HG02973 (cell line): Measurements from ENCODE around the gene SAAL1.
A peak's percentile ranks its signal among the peaks of the same experiment; 100 is the strongest.
"Not testable (repeated sequence)": the region's sequence is repeated elsewhere in the genome, so short reads cannot be mapped to it uniquely, and the experiment has no call there.

Source experiments
- ATAC-seq: cut with Tn5 transposase; IDR thresholded peaks from one replicate; pipeline ENCODE4 v1.9.1; 2021; ENCODE audit warnings: moderate library complexity; ENCODE audit not compliant: unreplicated experiment

SAAL1 gene

DNA sequence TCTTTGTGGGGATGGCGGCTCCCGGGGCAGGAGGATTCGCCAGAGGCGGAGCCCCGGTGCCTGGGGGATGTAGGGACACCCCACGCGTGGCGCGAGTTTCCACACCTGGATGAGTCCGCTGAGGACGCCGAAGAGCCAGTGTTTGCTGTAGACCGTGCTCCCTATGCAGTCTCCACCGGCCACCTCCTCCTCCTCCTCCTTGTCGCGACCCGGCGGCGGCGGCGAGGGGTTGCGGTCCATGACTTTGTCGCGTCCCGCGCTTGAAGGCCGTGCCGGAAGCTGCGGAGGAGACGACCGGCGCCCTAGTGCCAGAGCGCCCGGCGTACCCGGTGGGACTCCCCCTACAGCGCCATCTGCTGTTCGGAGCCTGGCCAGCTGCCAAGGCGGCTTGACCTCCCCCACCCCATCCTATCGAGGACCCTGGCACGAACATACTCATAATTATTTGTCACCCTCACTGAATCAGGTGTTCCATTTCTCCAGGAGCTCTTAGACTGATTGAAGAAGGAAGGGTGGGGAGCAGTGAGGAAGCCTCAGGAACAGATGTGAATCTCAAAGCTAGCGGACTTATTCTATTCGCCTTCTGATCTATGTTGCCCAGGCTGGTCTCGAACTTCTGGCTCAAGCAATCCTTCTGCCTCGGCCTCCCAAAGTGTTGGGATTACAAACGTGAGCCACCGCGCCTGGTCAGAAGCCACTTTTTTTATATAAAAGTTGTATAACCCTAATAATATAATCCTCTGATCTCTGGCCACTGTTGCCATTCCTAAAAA, at the start of gene SAAL1:
Gene SAAL1 (minus strand): TSS at position 281 of the 773 bp plus-strand sequence. CDS start 41 bp downstream, at position 240.
- peak; percentile 94 for ATAC-seq

DNA sequence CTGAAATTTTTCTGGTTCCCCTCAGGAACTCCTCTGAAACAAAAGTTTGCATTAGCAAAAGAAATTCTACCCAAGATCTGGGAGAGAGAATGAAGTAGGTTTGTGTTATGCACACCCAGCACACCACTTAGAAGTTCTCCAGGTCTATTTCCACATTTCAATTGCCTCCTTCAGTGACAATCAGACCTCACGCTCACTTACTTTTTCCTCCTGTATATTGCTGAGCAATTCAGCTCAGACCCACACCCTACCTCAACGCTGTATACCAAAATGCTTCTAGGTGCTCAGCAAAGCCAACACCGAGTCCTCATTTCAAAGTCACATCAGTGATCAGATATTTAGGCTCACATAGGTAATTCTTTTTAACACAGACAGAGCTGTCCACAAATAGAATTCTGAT, 45.7 kb upstream of the SAAL1 start:
- ATAC-seq, result no peak

DNA sequence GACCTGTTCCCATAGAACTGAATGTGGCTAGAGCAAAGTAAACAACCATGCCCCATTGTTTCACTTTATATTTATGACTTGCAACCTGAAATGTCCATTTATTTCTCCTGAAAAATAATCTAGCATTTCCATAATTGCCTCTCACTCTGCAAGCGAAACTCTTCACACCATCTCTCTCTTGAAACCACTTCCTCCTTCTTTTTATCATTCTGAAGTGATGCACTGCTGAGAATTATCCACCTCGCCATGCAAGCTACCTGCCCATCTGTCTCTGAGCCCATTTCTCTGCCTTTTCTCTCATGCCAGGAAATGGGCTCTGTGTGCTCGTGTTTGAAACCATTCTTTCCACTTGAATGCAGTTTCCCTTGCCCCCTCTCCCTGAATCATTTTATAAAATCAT, 40.0 kb upstream of the SAAL1 start:
- no peak for ATAC-seq

DNA sequence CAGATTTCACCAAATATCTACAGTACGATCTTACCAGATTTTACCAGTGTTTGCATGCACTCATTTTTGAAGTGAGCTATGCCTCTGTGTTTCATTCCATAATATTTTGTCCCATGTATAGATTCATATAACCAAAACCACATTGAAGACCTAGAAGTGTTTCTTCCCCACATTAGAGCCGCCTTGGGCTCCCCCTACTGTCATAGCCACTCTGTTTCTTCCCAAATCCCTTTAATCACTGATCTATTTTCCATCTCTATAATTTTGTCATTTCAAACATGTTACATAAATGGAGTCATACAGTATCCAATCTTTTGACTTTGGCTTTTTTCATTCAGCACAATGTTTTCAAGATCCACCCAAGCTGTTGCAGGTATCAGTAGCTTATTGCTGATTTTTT, 39.1 kb upstream of the SAAL1 start:
- ATAC-seq, result no peak

GRCh38 chr11:18144243-18144642, 38.4 kb upstream of the SAAL1 start:
- no peak for ATAC-seq

DNA sequence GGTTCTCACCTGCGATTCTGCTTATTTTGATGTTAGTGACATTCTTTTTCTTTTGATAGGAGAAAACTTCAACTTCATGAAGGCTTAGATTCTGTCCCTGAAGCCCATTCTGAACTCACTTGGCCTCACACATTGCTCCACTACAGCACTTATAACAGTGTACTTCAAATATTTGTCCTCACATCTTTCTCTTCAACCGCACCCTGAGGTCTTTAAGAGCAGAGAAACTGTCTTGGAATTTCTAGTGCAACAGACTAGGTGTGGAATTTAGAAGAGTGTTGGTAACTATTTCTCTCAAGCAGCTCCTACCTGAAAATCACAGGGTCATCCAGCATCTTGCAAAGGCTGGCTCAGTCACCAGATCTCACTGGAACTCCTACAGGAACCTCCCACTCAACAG, 34.3 kb upstream of the SAAL1 start:
- no peak for ATAC-seq

DNA sequence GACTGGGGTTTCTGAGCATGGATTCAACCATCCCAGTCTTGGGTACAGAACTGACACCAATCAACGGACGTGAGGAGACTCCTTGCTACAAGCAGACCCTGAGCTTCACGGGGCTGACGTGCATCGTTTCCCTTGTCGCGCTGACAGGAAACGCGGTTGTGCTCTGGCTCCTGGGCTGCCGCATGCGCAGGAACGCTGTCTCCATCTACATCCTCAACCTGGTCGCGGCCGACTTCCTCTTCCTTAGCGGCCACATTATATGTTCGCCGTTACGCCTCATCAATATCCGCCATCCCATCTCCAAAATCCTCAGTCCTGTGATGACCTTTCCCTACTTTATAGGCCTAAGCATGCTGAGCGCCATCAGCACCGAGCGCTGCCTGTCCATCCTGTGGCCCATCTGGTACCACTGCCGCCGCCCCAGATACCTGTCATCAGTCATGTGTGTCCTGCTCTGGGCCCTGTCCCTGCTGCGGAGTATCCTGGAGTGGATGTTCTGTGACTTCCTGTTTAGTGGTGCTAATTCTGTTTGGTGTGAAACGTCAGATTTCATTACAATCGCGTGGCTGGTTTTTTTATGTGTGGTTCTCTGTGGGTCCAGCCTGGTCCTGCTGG, 31.4 kb upstream of the SAAL1 start:
- ATAC-seq, result no peak

GRCh38 chr11:18135308-18135707, 29.4 kb upstream of the SAAL1 start:
- no peak for ATAC-seq

DNA sequence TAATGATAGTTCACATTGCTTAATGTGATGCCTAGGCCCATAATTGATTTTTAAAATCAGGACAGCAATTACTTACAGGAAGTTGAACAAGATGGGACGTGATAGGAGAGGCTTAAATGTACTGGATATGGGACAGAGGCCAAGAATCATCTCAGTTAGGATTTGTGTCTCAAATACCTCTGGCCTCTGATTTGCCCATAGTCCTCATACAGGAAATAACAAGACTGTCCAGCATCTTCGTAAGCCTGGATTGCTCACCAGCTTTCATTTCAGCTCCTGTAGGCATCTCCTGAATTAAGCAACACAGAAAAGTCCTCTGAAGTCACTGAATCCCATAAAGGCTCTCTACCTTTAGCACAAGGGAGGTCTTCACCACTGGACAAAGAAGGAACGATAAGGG, 26.5 kb upstream of the SAAL1 start, which contains the start of gene MRGPRX3:
Gene MRGPRX3 (plus strand): TSS at position 231 of the 400 bp plus-strand sequence. CDS start 4,632 bp downstream, outside the sequence.
- ATAC-seq, result no peak

- not testable (repeated sequence) for ATAC-seq
These were observed 25.2 kb upstream of the SAAL1 start for GRCh38 chr11:18131115-18131514.

DNA sequence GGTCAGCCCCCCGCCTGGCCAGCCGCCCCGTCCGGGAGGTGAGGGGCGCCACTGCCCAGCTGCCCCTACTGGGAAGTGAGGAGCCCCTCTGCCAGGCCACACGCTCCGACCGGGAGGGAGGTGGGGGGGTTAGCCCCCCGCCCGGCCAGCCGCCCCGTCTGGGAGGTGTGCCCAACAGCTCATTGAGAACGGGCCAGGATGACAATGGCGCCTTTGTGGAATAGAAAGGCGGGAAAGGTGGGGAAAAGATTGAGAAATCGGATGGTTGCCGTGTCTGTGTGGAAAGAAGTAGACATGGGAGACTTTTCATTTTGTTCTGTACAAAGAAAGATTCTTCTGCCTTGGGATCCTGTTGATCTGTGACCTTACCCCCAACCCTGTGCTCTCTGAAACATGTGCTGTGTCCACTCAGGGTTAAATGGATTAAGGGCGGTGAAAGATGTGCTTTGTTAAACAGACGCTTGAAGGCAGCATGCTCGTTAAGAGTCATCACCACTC, 15.5 kb upstream of the SAAL1 start:
- ATAC-seq, result not testable (repeated sequence)

- ATAC-seq, result peak; percentile 91
These were observed 9.7 kb upstream of the SAAL1 start for GRCh38 chr11:18115360-18116127.

GRCh38 chr11:18111005-18111404, 5.1 kb upstream of the SAAL1 start:
- no peak for ATAC-seq

GRCh38 chr11:18108254-18108653, 2.4 kb upstream of the SAAL1 start:
- ATAC-seq, result no peak

GRCh38 chr11:18106688-18107087, 806 bp upstream of the SAAL1 start:
- ATAC-seq, result no peak

GRCh38 chr11:18105086-18105801, 638 bp downstream of the SAAL1 start:
- ATAC-seq, result no peak

DNA sequence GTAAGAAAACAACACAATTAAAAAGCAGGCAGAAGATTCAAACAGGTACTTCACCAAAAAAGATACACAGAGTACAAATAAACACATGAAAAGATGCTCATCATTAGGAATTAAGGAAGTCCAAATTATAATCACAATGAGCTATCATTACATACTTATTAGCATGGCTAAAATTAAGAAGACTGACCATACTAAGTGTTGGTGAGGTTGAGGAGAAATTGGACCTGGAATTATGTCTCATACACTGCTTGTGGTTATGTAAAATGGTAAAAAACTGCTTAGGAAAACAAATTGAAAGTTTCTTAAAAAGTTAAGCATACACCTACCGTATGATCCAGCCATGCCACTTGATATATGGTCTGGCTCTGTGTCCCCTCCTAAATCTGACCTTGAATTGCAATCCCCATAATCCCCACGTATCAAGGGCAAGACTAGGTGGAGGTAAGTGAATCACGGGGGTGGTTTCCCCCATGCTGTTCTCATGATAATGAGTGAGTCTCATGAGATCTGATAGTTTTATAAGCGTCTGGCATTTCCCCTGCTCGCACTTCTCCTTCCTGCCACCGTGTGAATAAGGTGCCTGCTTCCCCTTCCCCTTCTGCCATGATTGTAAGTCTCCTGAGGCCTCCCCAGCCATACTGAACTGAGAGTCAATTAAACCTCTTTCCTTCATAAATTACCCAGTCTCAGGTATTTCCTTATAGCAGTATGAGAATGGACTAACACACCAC, 4.8 kb downstream of the SAAL1 start:
- ATAC-seq, result no peak

- no peak for ATAC-seq
These were observed 11.9 kb downstream of the SAAL1 start for GRCh38 chr11:18093959-18094358.

DNA sequence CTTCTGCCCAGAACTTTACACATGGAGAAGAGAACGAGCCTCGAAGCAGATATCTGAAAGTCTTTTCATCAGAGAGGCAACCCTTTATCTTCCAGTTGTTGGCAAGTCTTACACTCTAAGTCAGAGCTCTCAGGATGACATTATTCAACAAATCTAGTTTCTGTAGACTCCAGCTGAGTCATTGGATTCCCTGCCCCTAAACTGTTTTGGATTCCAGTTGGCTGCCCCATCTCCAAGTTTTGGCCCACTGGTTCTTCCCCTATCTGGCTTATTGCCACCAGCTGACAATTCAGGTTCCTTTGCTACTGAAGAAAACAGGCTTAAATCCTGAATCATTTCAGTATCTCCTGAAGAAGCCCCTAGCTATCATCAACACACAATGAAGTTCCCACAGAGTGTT, 14.2 kb downstream of the SAAL1 start:
- no peak for ATAC-seq

DNA sequence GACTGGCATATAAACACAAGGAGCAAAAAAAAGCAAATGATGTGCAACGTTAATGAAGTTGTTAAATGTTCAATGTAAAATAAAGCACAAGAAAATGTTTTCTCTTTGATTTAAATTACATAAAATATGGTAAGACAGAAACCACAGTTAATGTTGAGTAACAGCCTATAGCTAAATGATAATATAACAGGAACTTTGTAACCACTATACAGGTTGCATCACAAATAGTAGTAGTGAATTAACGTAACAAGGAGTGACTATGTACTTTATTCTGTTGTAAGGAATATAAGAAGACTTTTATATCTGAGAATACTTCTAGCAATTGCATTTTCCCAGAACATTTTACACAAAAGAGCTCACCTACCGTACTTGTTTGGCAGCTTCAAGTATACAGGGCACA, 16.9 kb downstream of the SAAL1 start:
- ATAC-seq, result no peak
